IMR-90 (cell line): Measurements from ENCODE around the gene ZNF385B. TPM values are rescaled to one million over a fixed set of nuclear protein-coding genes. Genes with fewer than 3 reads are reported as not detected.

Experiments
- ATAC-seq: fragments of 200-7000 bp; cut with Tn5 transposase; 2 replicates; pipeline ENCODE4 v1.9.1; 2020; ENCODE audit warnings: low read depth, mild to moderate bottlenecking, moderate library complexity
- BruUV-seq: library from RNA; stranded (reverse); fragments of 400-500 nt; replicated peaks from 2 replicates; lab custom pipeline; 2021; lab: Mats Ljungman, UMichigan
- CTCF ChIA-PET: fragments of 300-600 bp; formaldehyde crosslinking; extraction: SDS; loops from one replicate; lab custom pipeline; 2021; ENCODE audit warnings: antibody characterized with exemption; lab: Yijun Ruan, JAX
- POLR2A ChIA-PET: fragments of 300-600 bp; sonication (Branson Sonifier 250); formaldehyde crosslinking; loops from one replicate; lab custom pipeline; 2022; ENCODE audit warnings: antibody characterized with exemption; ENCODE audit not compliant: unreplicated experiment; lab: Charles Lee
- DNase-seq: peaks from one replicate; pipeline ENCODE4 v3.0.0; 2013
- H2AFZ ChIP-seq: replicated peaks from 2 replicates; pipeline ENCODE3; 2013; ENCODE audit warnings: low read length, mild to moderate bottlenecking; ENCODE audit not compliant: poor library complexity
- H2AK5ac ChIP-seq: 2 replicates; pipeline ENCODE4 v1.6.1; 2013; ENCODE audit warnings: low read depth, low read length, inconsistent platforms
- H2AK9ac ChIP-seq: replicated peaks from 2 replicates; pipeline ENCODE3; 2013; ENCODE audit warnings: mild to moderate bottlenecking, low read depth, low read length, moderate library complexity; ENCODE audit not compliant: poor library complexity
- H2BK120ac ChIP-seq: 2 replicates; pipeline ENCODE4 v1.6.1; 2013; ENCODE audit warnings: low read depth, low read length, inconsistent platforms
- H2BK15ac ChIP-seq: 3 replicates; pipeline ENCODE4 v1.6.1; 2013; ENCODE audit warnings: low read depth, low read length, inconsistent platforms
- H2BK20ac ChIP-seq: 2 replicates; pipeline ENCODE4 v1.6.1; 2013; ENCODE audit warnings: low read depth, mild to moderate bottlenecking, inconsistent platforms, low read length, moderate library complexity
- H2BK5ac ChIP-seq: 2 replicates; pipeline ENCODE4 v1.6.1; 2013; ENCODE audit warnings: mild to moderate bottlenecking, low read depth, low read length, inconsistent platforms; ENCODE audit not compliant: poor library complexity, severe bottlenecking
- H3K14ac ChIP-seq: replicated peaks from 2 replicates; pipeline ENCODE4 v1.6.1; 2013; ENCODE audit warnings: low read depth, low read length, inconsistent platforms
- H3K18ac ChIP-seq: 2 replicates; pipeline ENCODE4 v1.6.1; 2013; ENCODE audit warnings: low read depth, low read length, control low read depth
- H3K23ac ChIP-seq: 2 replicates; pipeline ENCODE4 v1.6.1; 2013; ENCODE audit warnings: low read depth, low read length, inconsistent platforms
- H3K27ac ChIP-seq: 2 replicates; pipeline ENCODE4 v1.5.1; 2013; ENCODE audit warnings: mild to moderate bottlenecking, control low read depth, low read length; ENCODE audit not compliant: insufficient read depth
- H3K27me3 ChIP-seq: 2 replicates; pipeline ENCODE4 v1.6.1; 2013; ENCODE audit warnings: low read length; ENCODE audit not compliant: control insufficient read depth, insufficient read depth
- H3K36me3 ChIP-seq: 2 replicates; pipeline ENCODE4 v1.6.1; 2013; ENCODE audit warnings: low read length, mixed read lengths; ENCODE audit not compliant: control insufficient read depth, insufficient read depth
- H3K4ac ChIP-seq: 2 replicates; pipeline ENCODE4 v1.6.1; 2013; ENCODE audit warnings: low read depth, low read length, inconsistent platforms
- H3K4me1 ChIP-seq: 2 replicates; pipeline ENCODE4 v1.6.1; 2013; ENCODE audit warnings: low read length, mixed read lengths; ENCODE audit not compliant: control insufficient read depth, insufficient read depth
- H3K4me2 ChIP-seq: 2 replicates; pipeline ENCODE4 v1.6.1; 2013; ENCODE audit warnings: low read depth, mild to moderate bottlenecking, control low read depth, low read length, moderate library complexity
- H3K4me3 ChIP-seq: 2 replicates; pipeline ENCODE4 v1.5.1; 2013; ENCODE audit warnings: low read depth, mild to moderate bottlenecking, control low read depth, low read length, moderate library complexity; ENCODE audit not compliant: insufficient read depth
- H3K56ac ChIP-seq: 2 replicates; pipeline ENCODE4 v1.6.1; 2013; ENCODE audit warnings: low read length, inconsistent platforms; ENCODE audit not compliant: insufficient read depth; ENCODE audit errors: extremely low read depth
- H3K79me1 ChIP-seq, 2 experiments: 2 replicates each; pipeline ENCODE4 v1.6.1; 2013; ENCODE audit warnings: low read length in 2 of 2, inconsistent platforms in 1 of 2, low read depth in 1 of 2
- H3K9ac ChIP-seq: 2 replicates; pipeline ENCODE4 v1.6.1; 2013; ENCODE audit warnings: low read depth, low read length, control low read depth
- H3K9me1 ChIP-seq: 2 replicates; pipeline ENCODE4 v1.6.1; 2013; ENCODE audit warnings: low read length, inconsistent platforms; ENCODE audit not compliant: insufficient read depth
- H3K9me3 ChIP-seq: 2 replicates; pipeline ENCODE4 v1.6.1; 2013; ENCODE audit warnings: low read length; ENCODE audit not compliant: control insufficient read depth, insufficient read depth
- H4K20me1 ChIP-seq: 2 replicates; pipeline ENCODE4 v1.6.1; 2013; ENCODE audit warnings: low read length, inconsistent platforms; ENCODE audit not compliant: insufficient read depth
- H4K5ac ChIP-seq: 2 replicates; pipeline ENCODE4 v1.6.1; 2013; ENCODE audit warnings: mild to moderate bottlenecking, low read depth, low read length, control low read depth
- H4K8ac ChIP-seq, 2 experiments: 2 replicates each; pipeline ENCODE4 v1.6.1; 2013; ENCODE audit warnings: low read depth in 2 of 2, low read length in 2 of 2, control low read depth in 1 of 2, inconsistent platforms in 1 of 2
- H4K91ac ChIP-seq: 2 replicates; pipeline ENCODE4 v1.6.1; 2013; ENCODE audit warnings: low read depth, low read length, inconsistent platforms; ENCODE audit not compliant: insufficient read depth
- SMC3 ChIP-seq: fragments of 150-350 bp; IDR thresholded peaks from 2 replicates; pipeline ENCODE4 v1.6.1; 2016; ENCODE audit warnings: low read depth, mild to moderate bottlenecking, antibody characterized with exemption, low read length, moderate library complexity
- dilution Hi-C: fragments of 300-500 bp; cut with HindIII; formaldehyde crosslinking; loops from one replicate; pipeline ENCODE4 v1.14.3; 2018; ENCODE audit warnings: low sequenced_read_pairs; ENCODE audit not compliant: unreplicated experiment
- in situ Hi-C: fragments of 300-500 bp; cut with MboI; formaldehyde crosslinking; loops from 3 replicates; pipeline ENCODE4 v1.14.3; 2019; ENCODE audit warnings: low sequenced_read_pairs, inconsistent platforms, mixed read lengths
- intact Hi-C: fragments of 100-400 bp; cut with micrococcal nuclease; formaldehyde crosslinking; loops from 2 replicates; pipeline ENCODE4 v1.10.0; 2022
- polyA plus RNA-seq, 3 experiments: library from polyadenylated mRNA; depleted of rRNA; stranded (reverse); fragments of >200 nt; gene quantifications; 2 replicates each; pipeline ENCODE4 v1.2.3, GENCODE V29; 2012; ENCODE audit warnings: low replicate concordance in 1 of 3
- total RNA-seq: library from RNA; depleted of rRNA; stranded (reverse); fragments of >200 nt; gene quantifications from 2 replicates; pipeline ENCODE4 v1.2.3, GENCODE V29; 2012

ZNF385B gene
- total and polyA plus RNA-seq, 2 of the 4 experiments (the other 2 are of a cell fraction): not detected

GRCh38 chr2:179811042-179811441, 50.4 kb downstream of the ZNF385B start:
- no peak overlapping the region for H2BK5ac ChIP-seq
- H2AK5ac ChIP-seq: no peak overlapping the region
- no peak for TF ChIP-seq SMC3
- H3K36me3 ChIP-seq: no peaks in the 10 kb centered on the region
- H4K5ac ChIP-seq: no peak overlapping the region
- no peak overlapping the region for H2AFZ ChIP-seq
- no peaks in the 10 kb centered on the region for H3K79me1 ChIP-seq
- dilution Hi-C loops: no loop called here
- no peaks in the 10 kb centered on the region for H3K4me1 ChIP-seq
- ChIA-PET CTCF (no interaction called here), POLR2A (no interaction called here)
- no peak overlapping the region for H2BK120ac ChIP-seq
- intact Hi-C loops: no loop called here
- H3K4me2 ChIP-seq: no peak overlapping the region
- H3K18ac ChIP-seq: no peak overlapping the region
- no peak overlapping the region for H3K14ac ChIP-seq
- no peak overlapping the region for H3K27ac ChIP-seq
- DNase-seq (no peak), ATAC-seq (no peak)
- H2BK20ac ChIP-seq: no peak overlapping the region
- no peak overlapping the region for H4K91ac ChIP-seq
- no peaks in the 10 kb centered on the region for H3K9me3 ChIP-seq
- no peak overlapping the region for H2BK15ac ChIP-seq
- in situ Hi-C loops: no loop called here
- H2AK9ac ChIP-seq: no peak overlapping the region
- H4K8ac ChIP-seq: no peak overlapping the region
- H4K20me1 ChIP-seq: no peaks in the 10 kb centered on the region
- no peak overlapping the region for H3K23ac ChIP-seq
- no peak overlapping the region for H3K4ac ChIP-seq
- no peak overlapping the region for H3K9ac ChIP-seq
- no TSS peak for BruUV-seq
- H3K4me3 ChIP-seq: no peak overlapping the region
- H3K27me3 ChIP-seq: no peaks in the 10 kb centered on the region
- H3K9me1 ChIP-seq: no peaks in the 10 kb centered on the region
- no peak overlapping the region for H3K56ac ChIP-seq
